C4-2B (cell line): ENCODE results near the gene SYT9.

ENCODE experiments used
- H3K27ac ChIP-seq: fragments of 450-650 bp; 2 replicates; pipeline ENCODE4 v1.5.1; 2017
- CTCF ChIP-seq: fragments of 450-650 bp; conservative IDR thresholded peaks from 2 replicates; pipeline ENCODE4 v1.5.1; 2017; ENCODE audit warnings: mild to moderate bottlenecking
- ZFX ChIP-seq: fragments of 450-650 bp; IDR thresholded peaks from 2 replicates; pipeline ENCODE4 v1.6.1; 2017

SYT9 gene

GRCh38 chr11:7239877-7240276 lies 11.8 kb upstream of the SYT9 start:
- TF ChIP-seq CTCF = no peak
- TF ChIP-seq ZFX = no peak
- H3K27ac ChIP-seq = no peak overlapping the region

GRCh38 chr11:7245341-7245740 lies 6.4 kb upstream of the SYT9 start:
- TF ChIP-seq CTCF (no peak), ZFX (no peak)
- H3K27ac ChIP-seq = no peak overlapping the region

GRCh38 chr11:7246179-7246578 lies 5.5 kb upstream of the SYT9 start:
- TF ChIP-seq ZFX (no peak), CTCF (no peak)

GRCh38 chr11:7250166-7250565 lies 1.5 kb upstream of the SYT9 start:
- no peak for TF ChIP-seq CTCF
- no peak for TF ChIP-seq ZFX
- no peak overlapping the region for H3K27ac ChIP-seq

More at GRCh38 chr11:7246179-7246578, 5.5 kb upstream of the SYT9 start:
- no peak overlapping the region for H3K27ac ChIP-seq

- no peak overlapping the region for H3K27ac ChIP-seq
- TF ChIP-seq CTCF (no peak), ZFX (no peak)
These were observed 243 bp upstream of the SYT9 start for GRCh38 chr11:7251487-7251835.

GRCh38 chr11:7252683-7253213 lies 1.0 kb downstream of the SYT9 start:
- no peak overlapping the region for H3K27ac ChIP-seq
- TF ChIP-seq CTCF = no peak
- no peak for TF ChIP-seq ZFX

- no peak overlapping the region for H3K27ac ChIP-seq
- TF ChIP-seq CTCF = no peak
- no peak for TF ChIP-seq ZFX
These were observed 2.1 kb downstream of the SYT9 start for GRCh38 chr11:7253800-7254199.
